ENCODE measurements around the gene ACOX1. TPM values are rescaled to one million over a fixed set of nuclear protein-coding genes. Genes with fewer than 3 reads are reported as not detected.
A peak's percentile ranks its signal among the peaks of the same experiment; 100 is the strongest.

Gene ACOX1
- total and polyA plus RNA-seq, 2 of the 13 experiments (the other 11 are each of a cell fraction or from before 2014, with no cell fraction given), result 86.4 to 120 TPM

GRCh38 chr17:75995385-75995925 lies 16.5 kb upstream of the ACOX1 start (continued):
- TF ChIP-seq ZBTB26 (CRISPR knock-in tag; IDR thresholded peaks at IDR 0.05; ENCODE audit: borderline replicate concordance) (peak; percentile 20; the same call in 1 of the 2 replicates), MXD1 (CRISPR knock-in tag; IDR thresholded peaks at IDR 0.05) (no peak), ZFAT (CRISPR knock-in tag; conservative IDR thresholded peaks at IDR 0.05) (no peak), KMT2B (CRISPR knock-in tag; IDR thresholded peaks at IDR 0.05) (no peak), MATR3 (CRISPR knock-in tag; IDR thresholded peaks at IDR 0.05) (no peak), CTCF (CRISPR knock-in tag; IDR thresholded peaks at IDR 0.05) (0 out of 2 replicates have a peak, but pooled peaks have one; percentile 27), GABPB1 (CRISPR knock-in tag; IDR thresholded peaks at IDR 0.05) (no peak), SATB2 (CRISPR knock-in tag; IDR thresholded peaks at IDR 0.05) (no peak), ZNF20 (CRISPR knock-in tag; IDR thresholded peaks at IDR 0.05) (no peak), ZNF577 (CRISPR knock-in tag; IDR thresholded peaks at IDR 0.05; ENCODE audit: borderline replicate concordance, low read depth) (no peak), ZBTB42 (CRISPR knock-in tag; IDR thresholded peaks at IDR 0.05) (peak; percentile 59; the same call in 1 of the 2 replicates), PBX3 (CRISPR knock-in tag; IDR thresholded peaks at IDR 0.05; ENCODE audit: borderline replicate concordance) (no peak), LCORL (IDR thresholded peaks at IDR 0.05) (no peak), LCORL (CRISPR knock-in tag; IDR thresholded peaks at IDR 0.05) (no peak), WIZ (CRISPR knock-in tag; IDR thresholded peaks at IDR 0.05) (no peak), RXRA (CRISPR knock-in tag; IDR thresholded peaks at IDR 0.05) (peak; percentile 50; the same call in 1 of the 2 replicates), BHLHE40 (IDR thresholded peaks at IDR 0.05; ENCODE audit: low read length) (no peak), ZNF703 (CRISPR knock-in tag; IDR thresholded peaks at IDR 0.05; ENCODE audit: borderline replicate concordance) (no peak), SOX13 (IDR thresholded peaks at IDR 0.05) (no peak), SOX13 (CRISPR knock-in tag; conservative IDR thresholded peaks at IDR 0.05 in 1 of 2, IDR thresholded peaks at IDR 0.05 in 1 of 2) (0 out of 4 replicates have a peak, but pooled peaks of 1 of the 2 experiments have one; percentile 34)
- TF ChIP-seq, protein P1, sequence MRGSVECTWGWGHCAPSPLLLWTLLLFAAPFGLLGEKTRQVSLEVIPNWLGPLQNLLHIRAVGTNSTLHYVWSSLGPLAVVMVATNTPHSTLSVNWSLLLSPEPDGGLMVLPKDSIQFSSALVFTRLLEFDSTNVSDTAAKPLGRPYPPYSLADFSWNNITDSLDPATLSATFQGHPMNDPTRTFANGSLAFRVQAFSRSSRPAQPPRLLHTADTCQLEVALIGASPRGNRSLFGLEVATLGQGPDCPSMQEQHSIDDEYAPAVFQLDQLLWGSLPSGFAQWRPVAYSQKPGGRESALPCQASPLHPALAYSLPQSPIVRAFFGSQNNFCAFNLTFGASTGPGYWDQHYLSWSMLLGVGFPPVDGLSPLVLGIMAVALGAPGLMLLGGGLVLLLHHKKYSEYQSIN (CRISPR knock-in tag; IDR thresholded peaks at IDR 0.05; ENCODE audit: borderline replicate concordance), result no peak
- TF ChIP-seq, protein P2, sequence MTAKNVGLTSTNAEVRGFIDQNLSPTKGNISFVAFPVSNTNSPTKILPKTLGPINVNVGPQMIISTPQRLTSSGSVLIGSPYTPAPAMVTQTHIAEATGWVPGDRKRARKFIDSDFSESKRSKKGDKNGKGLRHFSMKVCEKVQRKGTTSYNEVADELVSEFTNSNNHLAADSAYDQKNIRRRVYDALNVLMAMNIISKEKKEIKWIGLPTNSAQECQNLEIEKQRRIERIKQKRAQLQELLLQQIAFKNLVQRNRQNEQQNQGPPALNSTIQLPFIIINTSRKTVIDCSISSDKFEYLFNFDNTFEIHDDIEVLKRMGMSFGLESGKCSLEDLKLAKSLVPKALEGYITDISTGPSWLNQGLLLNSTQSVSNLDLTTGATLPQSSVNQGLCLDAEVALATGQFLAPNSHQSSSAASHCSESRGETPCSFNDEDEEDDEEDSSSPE (CRISPR knock-in tag; IDR thresholded peaks at IDR 0.05), result no peak
- TF ChIP-seq, protein P3, sequence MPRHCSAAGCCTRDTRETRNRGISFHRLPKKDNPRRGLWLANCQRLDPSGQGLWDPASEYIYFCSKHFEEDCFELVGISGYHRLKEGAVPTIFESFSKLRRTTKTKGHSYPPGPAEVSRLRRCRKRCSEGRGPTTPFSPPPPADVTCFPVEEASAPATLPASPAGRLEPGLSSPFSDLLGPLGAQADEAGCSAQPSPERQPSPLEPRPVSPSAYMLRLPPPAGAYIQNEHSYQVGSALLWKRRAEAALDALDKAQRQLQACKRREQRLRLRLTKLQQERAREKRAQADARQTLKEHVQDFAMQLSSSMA (CRISPR knock-in tag; IDR thresholded peaks at IDR 0.05), result no peak
